GM12874 (cell line): ENCODE results near the gene ACP4.

Source experiments
- TF ChIP-seq, protein P1 (sequence below): IDR thresholded peaks from 2 replicates; pipeline ENCODE4 v1.5.1; 2011; ENCODE audit warnings: low read depth, mild to moderate bottlenecking, control low read depth, low read length, moderate library complexity; ENCODE audit not compliant: insufficient read depth

ACP4 gene

DNA sequence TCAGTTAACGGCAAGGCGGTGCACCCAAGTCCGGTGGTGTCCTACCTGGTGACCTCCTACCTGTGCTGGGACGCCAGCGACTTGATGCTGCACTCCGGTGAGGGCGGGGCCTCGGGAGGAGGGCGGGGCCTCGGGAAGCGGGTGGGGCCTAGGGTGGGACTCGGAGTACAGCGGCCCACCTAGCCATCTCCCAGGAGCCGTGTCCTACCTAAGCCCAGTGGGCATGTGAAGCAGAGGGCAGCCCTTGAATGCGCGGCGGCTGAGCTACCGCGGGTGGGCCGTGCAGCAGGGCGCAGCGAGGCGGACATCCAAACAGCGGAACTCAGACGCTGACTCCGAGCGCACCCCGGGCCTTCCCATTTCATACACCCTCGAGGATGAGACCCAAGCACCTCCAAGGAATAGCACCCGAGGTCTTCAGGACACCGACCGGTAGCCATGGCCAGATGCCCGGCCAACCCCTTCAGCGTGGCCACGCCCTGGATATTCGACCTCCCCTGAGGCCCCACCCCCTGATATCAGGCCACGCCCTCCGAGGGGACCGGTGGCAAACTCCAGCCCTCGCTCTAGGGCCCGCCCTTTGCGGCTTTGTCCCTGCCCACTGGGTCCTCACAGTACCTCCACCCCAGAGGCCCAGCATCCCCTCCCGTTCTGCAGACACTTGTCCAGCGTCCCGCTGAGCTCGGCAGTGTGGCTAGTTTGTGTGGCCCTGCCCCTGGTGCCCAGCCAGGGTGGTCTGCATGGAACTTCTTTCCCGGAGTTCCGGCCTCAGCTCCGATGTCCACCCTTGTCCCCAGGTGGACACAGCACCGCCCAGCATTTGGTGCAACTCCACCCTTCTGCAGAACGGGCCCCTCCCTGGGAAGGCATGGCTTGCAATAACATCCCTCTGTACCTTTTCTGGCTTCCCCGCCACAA, 28.0 kb downstream of the ACP4 start:
- TF ChIP-seq, protein P1, sequence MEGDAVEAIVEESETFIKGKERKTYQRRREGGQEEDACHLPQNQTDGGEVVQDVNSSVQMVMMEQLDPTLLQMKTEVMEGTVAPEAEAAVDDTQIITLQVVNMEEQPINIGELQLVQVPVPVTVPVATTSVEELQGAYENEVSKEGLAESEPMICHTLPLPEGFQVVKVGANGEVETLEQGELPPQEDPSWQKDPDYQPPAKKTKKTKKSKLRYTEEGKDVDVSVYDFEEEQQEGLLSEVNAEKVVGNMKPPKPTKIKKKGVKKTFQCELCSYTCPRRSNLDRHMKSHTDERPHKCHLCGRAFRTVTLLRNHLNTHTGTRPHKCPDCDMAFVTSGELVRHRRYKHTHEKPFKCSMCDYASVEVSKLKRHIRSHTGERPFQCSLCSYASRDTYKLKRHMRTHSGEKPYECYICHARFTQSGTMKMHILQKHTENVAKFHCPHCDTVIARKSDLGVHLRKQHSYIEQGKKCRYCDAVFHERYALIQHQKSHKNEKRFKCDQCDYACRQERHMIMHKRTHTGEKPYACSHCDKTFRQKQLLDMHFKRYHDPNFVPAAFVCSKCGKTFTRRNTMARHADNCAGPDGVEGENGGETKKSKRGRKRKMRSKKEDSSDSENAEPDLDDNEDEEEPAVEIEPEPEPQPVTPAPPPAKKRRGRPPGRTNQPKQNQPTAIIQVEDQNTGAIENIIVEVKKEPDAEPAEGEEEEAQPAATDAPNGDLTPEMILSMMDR = no peak

DNA sequence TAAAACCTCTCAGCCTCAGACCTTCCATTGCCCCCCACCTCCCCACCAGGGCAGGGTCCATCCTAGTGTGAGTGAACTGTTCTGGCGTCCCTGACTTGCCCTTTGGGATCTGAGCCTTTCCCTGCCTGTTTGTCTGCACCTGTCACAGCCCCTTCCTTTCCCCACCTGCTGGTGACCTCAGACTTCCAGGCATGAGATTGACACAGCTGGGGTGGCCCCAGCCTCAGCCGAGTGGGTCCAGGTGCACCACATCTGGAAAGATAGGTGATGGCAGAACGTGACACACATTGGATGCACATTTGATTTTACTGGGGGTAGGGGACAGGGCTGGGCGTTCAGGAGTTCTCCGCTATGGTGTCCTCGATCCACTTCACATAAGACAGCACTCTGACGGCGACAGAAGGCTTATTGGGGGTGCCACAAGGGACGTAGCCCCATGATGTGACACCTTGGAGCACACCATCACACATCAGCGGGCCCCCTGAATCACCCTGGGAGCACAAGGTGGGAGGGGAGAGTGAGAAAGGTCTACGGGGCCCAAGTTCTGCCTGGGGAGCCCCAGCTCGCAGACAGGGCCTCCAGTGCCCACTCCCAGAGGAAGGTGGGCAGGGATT, 28.8 kb downstream of the ACP4 start:
- TF ChIP-seq, protein P1 = no peak

DNA sequence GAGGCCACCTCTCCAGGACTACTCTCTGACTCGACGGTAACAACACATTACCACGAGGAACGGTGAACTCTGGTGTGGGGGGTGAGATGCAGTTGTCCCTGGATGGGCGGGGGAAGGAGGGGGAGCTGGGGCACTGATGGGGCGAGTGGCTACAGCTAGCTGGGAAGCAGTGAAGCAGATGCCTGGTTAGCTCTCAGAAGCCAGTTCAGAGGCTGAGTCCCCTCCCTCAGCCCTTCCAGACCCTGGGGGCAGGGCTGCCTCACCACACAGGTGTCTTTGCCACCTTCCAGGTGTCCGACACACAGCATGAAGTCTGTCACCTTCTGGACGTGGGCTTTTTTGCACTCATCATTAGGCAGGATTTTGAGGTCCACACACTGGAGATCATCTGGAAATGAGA, 29.4 kb downstream of the ACP4 start:
- TF ChIP-seq, protein P1 = no peak

DNA sequence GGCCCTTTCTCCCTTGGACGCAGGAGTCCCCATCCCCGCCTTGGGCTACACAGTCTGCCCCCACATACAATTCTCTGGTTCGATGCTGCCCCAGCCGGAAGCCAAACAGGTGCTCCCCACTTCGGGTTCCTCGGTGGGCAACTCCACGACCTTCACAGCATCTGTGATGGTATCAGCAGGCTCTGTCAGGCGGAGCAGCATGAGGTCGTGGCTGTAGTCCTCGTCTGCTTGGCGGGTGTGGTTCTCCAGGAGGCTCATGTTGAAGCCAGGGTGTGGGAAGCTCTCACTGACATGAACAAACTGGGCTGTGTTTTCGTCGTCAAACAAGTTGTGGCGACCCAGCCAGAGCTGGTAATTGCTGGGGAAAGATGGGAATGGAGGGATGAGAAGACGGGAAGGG, 29.9 kb downstream of the ACP4 start:
- TF ChIP-seq, protein P1 = no peak

DNA sequence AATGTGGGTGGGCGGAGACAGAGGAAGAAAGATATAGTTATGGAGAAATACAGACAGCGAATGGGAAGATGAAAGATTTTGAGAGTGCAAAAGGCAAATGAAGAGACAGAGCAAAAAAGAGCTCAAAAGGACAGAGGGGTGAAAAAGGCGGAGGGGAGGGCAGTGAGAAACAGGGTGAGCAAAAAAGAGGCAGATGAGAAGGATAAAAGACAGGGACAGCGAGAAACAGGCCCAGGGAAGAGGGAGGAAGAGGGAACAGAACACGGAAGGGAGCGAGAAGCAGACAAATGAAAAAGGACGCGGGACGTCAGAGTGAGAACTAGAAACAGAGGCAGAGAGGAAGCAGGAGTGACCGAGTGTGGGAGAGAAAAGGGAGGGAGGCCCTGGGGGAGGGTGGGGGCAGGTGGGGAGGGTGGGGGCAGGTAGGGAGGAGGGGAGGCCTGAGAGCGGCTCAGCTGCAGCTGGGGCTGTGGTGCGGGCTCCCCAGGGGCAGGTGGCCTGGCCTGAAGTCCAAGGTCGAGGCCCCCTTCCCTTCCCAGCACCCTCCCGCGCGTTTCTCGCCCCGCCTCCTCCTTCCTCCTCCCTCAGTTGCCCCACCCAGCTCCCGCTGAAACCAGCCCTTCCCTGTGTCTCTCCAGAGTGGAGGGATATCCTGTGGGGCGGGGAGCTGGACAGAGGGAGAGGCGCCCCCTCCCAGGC, 30.5 kb downstream of the ACP4 start:
- TF ChIP-seq, protein P1 = no peak

DNA sequence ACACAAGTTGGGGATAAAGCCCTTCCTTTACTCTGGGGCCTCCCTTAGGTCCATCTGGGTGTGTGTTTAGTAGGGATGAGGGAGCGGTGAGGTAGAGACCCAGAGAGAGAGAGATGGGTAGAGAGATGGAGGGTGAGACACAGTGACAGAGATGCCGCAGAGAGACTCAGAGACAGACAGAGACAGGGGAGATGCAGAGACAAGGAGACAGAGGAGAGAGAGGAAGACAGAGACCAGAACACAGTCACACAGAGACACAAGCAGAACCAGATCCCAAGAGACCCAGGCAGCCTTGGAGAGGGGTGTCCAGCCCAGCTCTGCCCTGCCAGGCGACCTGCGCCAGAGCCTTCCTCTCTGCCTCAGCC, 31.0 kb downstream of the ACP4 start:
- TF ChIP-seq, protein P1 = no peak

DNA sequence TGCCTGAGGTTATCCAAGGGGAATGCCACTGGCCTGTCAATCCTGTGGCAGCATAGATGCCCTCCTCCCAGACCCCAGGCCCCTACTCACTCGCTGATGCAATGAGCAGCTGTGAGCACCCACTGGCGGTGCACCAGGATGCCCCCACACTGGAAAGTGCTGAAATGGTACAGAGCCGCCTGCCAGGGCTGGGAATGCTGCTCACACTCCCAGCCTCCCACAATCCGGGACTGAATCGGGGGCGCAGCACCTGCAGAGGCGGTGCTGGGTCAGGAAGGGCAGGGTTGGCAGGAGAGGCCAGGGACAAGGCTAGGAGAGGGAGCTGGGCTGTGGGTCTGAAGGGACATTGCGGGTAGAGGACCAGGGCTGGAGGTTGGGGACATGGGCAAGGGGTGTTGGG, 31.4 kb downstream of the ACP4 start:
- TF ChIP-seq, protein P1 = no peak
